Panc1 (cell line): ENCODE results near the gene CDADC1. TPM values are rescaled to one million over a fixed set of nuclear protein-coding genes. Genes with fewer than 3 reads are reported as not detected.

Experiments
- ATAC-seq: fragments of 200-7000 bp; cut with Tn5 transposase; 2 replicates; pipeline ENCODE4 v1.9.1; 2020; ENCODE audit warnings: mild to moderate bottlenecking, moderate library complexity
- BruUV-seq: library from RNA; stranded (reverse); fragments of 400-500 nt; replicated peaks from 2 replicates; lab custom pipeline; 2021; lab: Mats Ljungman, UMichigan
- CTCF ChIA-PET: fragments of 300-600 bp; sonication (Branson Sonifier 250); formaldehyde crosslinking; loops from one replicate; lab custom pipeline; 2022; ENCODE audit warnings: antibody characterized with exemption; lab: Charles Lee
- POLR2A ChIA-PET: fragments of 300-600 bp; sonication (Branson Sonifier 250); formaldehyde crosslinking; loops from one replicate; lab custom pipeline; 2022; ENCODE audit warnings: antibody characterized with exemption; lab: Charles Lee
- DNase-seq: peaks from one replicate; pipeline ENCODE4 v3.0.0-alpha.2; 2010; ENCODE audit warnings: low read depth, low spot score
- H3K27ac ChIP-seq: 2 replicates; pipeline ENCODE4 v1.5.1; 2011; ENCODE audit warnings: mild to moderate bottlenecking, low read length, inconsistent platforms
- H3K27me3 ChIP-seq: fragments of 200-500 bp; sonication (Bioruptor generic); 2 replicates; pipeline ENCODE4 v1.6.0; 2014; ENCODE audit warnings: low read length, inconsistent platforms; ENCODE audit not compliant: control insufficient read depth, insufficient read depth
- H3K36me3 ChIP-seq: fragments of 200-500 bp; sonication (Bioruptor generic); 2 replicates; pipeline ENCODE4 v1.5.1; 2014; ENCODE audit warnings: inconsistent platforms, mild to moderate bottlenecking, low read length, moderate library complexity; ENCODE audit not compliant: control insufficient read depth, insufficient read depth
- H3K4me1 ChIP-seq: 2 replicates; pipeline ENCODE4 v1.5.1; 2011; ENCODE audit warnings: inconsistent platforms, mild to moderate bottlenecking, low read length, moderate library complexity; ENCODE audit not compliant: control insufficient read depth, insufficient read depth
- H3K4me3 ChIP-seq, 2 experiments: 2 replicates each; pipeline ENCODE4 v1.5.1; 2011 to 2012; ENCODE audit warnings: low read depth in 2 of 2, low read length in 2 of 2, mild to moderate bottlenecking in 2 of 2, inconsistent platforms in 1 of 2, moderate library complexity in 1 of 2
- H3K9me3 ChIP-seq: fragments of 200-500 bp; sonication (Bioruptor generic); 2 replicates; pipeline ENCODE4 v1.5.1; 2014; ENCODE audit warnings: low read depth, mild to moderate bottlenecking, inconsistent platforms, low read length, moderate library complexity; ENCODE audit not compliant: control insufficient read depth, insufficient read depth
- POLR2AphosphoS5 ChIP-seq: IDR thresholded peaks from 2 replicates; pipeline ENCODE4 v1.6.1; 2012; ENCODE audit warnings: mild to moderate bottlenecking, low read depth, low read length, moderate library complexity
- SIN3A ChIP-seq: IDR thresholded peaks from 2 replicates; pipeline ENCODE4 v1.6.1; 2012; ENCODE audit warnings: low read depth, mild to moderate bottlenecking, low read length, moderate library complexity, borderline replicate concordance; ENCODE audit not compliant: insufficient read depth
- TCF7L2 ChIP-seq: IDR thresholded peaks from 2 replicates; pipeline ENCODE4 v1.6.1; 2011; ENCODE audit warnings: mild to moderate bottlenecking, low read depth, low read length, inconsistent platforms
- in situ Hi-C: cut with HindIII; loops from 2 replicates; pipeline ENCODE4 v1.10.0; 2016; ENCODE audit warnings: low sequenced_read_pairs, low pct_unique_long_range_greater_than_20kb
- intact Hi-C: fragments of 100-400 bp; cut with micrococcal nuclease; formaldehyde crosslinking; loops from one replicate; pipeline ENCODE4 v1.10.0; 2022; ENCODE audit not compliant: unreplicated experiment
- total RNA-seq: library from RNA; stranded (reverse); gene quantifications from one replicate; pipeline ENCODE4 v1.2.1, GENCODE V29; 2021; ENCODE audit not compliant: unreplicated experiment
- TF ChIP-seq, protein P1 (sequence below): fragments of 450-650 bp; IDR thresholded peaks from 2 replicates; pipeline ENCODE4 v1.5.1; 2017; ENCODE audit warnings: mild to moderate bottlenecking
- TF ChIP-seq, protein P2 (sequence below), 2 experiments: IDR thresholded peaks; 2 replicates each; pipeline ENCODE4 v1.6.1; 2011 to 2012; ENCODE audit warnings: low read depth in 2 of 2, control low read depth in 1 of 2, low read length in 1 of 2, mild to moderate bottlenecking in 1 of 2, moderate library complexity in 1 of 2; ENCODE audit not compliant: insufficient read depth in 1 of 2

CDADC1 gene
- total RNA-seq, 1 experiment from 2014 or later, result 11.8 TPM

DNA sequence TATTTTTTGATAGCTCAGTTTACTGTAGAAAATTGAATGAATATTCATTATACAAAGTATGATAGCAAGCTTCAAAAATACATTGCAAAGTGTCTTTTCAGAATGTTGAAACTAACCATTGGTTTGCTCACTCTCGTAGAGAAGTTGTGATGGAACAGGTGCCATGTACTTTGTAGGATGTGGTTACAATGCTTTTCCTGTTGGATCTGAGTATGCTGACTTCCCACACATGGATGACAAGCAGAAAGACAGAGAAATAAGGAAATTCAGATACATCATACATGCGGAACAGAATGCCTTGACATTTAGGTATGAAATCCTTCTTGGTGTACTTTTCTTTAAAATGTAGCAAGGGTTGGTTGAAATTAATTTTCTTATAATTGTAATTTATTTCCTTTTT is 30.5 kb downstream of the CDADC1 start:
- DNase-seq (no peak), ATAC-seq (no peak)
- intact Hi-C loops, result no loop called here
- CTCF ChIA-PET, result no interaction called here
- no TSS peak for BruUV-seq
- H3K27me3 ChIP-seq, result no peaks in the 10 kb centered on the region
- POLR2A ChIA-PET, result no interaction called here
- no peaks in the 10 kb centered on the region for H3K36me3 ChIP-seq
- H3K9me3 ChIP-seq, result no peaks in the 10 kb centered on the region
- H3K4me1 ChIP-seq, result no peaks in the 10 kb centered on the region
- H3K4me3 ChIP-seq, result no peak overlapping the region
- no peak for TF ChIP-seq TCF7L2
- no peak for TF ChIP-seq SIN3A
- TF ChIP-seq POLR2AphosphoS5, result no peak
- TF ChIP-seq, protein P1, sequence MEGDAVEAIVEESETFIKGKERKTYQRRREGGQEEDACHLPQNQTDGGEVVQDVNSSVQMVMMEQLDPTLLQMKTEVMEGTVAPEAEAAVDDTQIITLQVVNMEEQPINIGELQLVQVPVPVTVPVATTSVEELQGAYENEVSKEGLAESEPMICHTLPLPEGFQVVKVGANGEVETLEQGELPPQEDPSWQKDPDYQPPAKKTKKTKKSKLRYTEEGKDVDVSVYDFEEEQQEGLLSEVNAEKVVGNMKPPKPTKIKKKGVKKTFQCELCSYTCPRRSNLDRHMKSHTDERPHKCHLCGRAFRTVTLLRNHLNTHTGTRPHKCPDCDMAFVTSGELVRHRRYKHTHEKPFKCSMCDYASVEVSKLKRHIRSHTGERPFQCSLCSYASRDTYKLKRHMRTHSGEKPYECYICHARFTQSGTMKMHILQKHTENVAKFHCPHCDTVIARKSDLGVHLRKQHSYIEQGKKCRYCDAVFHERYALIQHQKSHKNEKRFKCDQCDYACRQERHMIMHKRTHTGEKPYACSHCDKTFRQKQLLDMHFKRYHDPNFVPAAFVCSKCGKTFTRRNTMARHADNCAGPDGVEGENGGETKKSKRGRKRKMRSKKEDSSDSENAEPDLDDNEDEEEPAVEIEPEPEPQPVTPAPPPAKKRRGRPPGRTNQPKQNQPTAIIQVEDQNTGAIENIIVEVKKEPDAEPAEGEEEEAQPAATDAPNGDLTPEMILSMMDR, result no peak
- TF ChIP-seq, protein P2, sequence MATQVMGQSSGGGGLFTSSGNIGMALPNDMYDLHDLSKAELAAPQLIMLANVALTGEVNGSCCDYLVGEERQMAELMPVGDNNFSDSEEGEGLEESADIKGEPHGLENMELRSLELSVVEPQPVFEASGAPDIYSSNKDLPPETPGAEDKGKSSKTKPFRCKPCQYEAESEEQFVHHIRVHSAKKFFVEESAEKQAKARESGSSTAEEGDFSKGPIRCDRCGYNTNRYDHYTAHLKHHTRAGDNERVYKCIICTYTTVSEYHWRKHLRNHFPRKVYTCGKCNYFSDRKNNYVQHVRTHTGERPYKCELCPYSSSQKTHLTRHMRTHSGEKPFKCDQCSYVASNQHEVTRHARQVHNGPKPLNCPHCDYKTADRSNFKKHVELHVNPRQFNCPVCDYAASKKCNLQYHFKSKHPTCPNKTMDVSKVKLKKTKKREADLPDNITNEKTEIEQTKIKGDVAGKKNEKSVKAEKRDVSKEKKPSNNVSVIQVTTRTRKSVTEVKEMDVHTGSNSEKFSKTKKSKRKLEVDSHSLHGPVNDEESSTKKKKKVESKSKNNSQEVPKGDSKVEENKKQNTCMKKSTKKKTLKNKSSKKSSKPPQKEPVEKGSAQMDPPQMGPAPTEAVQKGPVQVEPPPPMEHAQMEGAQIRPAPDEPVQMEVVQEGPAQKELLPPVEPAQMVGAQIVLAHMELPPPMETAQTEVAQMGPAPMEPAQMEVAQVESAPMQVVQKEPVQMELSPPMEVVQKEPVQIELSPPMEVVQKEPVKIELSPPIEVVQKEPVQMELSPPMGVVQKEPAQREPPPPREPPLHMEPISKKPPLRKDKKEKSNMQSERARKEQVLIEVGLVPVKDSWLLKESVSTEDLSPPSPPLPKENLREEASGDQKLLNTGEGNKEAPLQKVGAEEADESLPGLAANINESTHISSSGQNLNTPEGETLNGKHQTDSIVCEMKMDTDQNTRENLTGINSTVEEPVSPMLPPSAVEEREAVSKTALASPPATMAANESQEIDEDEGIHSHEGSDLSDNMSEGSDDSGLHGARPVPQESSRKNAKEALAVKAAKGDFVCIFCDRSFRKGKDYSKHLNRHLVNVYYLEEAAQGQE (IDR thresholded peaks at IDR 0.05; ENCODE audit: insufficient read depth in 1 of 2, low read depth in 2 of 2, low read length in 1 of 2), result no peak
- no peak overlapping the region for H3K27ac ChIP-seq
- in situ Hi-C loops, result no loop called here

DNA sequence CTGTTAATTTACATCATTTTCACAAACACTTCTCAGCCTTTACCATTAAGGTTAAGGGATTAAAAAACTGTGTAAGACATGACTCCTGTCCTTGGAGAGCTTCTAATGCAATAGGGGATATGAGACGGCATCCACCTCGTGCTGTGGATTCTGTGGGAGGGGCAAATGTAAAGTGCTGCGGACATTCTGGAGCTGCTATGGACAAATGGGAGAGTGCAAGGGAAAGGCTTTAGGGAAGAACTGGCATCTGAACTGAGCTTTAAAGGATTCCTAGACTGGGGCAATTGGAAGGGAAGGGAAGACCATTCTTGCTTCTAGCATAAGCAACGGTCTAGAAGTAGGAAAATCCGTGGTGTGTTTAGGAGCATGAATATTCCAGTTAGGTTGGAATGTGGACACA is 31.4 kb downstream of the CDADC1 start:
- CTCF ChIA-PET, result no interaction called here
- ATAC-seq (no peak), DNase-seq (no peak)
- Histone ChIP-seq H3K36me3 (no peaks in the 10 kb centered on the region), H3K9me3 (no peaks in the 10 kb centered on the region), H3K27me3 (no peaks in the 10 kb centered on the region), H3K4me1 (no peaks in the 10 kb centered on the region), H3K4me3 (no peak overlapping the region), H3K27ac (no peak overlapping the region)
- in situ Hi-C loops, result no loop called here
- TF ChIP-seq TCF7L2 (no peak), POLR2AphosphoS5 (no peak), SIN3A (no peak)
- TF ChIP-seq, protein P2 (IDR thresholded peaks at IDR 0.05; ENCODE audit: insufficient read depth in 1 of 2, low read depth in 2 of 2, low read length in 1 of 2), result no peak
- TF ChIP-seq, protein P1, result no peak
- POLR2A ChIA-PET, result no interaction called here
- intact Hi-C loops, result no loop called here
- no TSS peak for BruUV-seq
